ENCODE data around the gene VTI1A.

Gene VTI1A

GRCh38 chr10:112429654-112430230 is 17.3 kb upstream of the VTI1A start:
- Histone ChIP-seq H3K79me2 (ENCODE audit: insufficient read depth, low read depth) (no peaks in the 10 kb centered on the region), H4K20me1 (ENCODE audit: insufficient read depth) (no peaks in the 10 kb centered on the region), H3K27ac (no peak overlapping the region), H3K27me3 (ENCODE audit: insufficient read depth, low read depth) (no peaks in the 10 kb centered on the region), H3K4me3 (IDR thresholded peaks at IDR 0.05; ENCODE audit: insufficient read depth, low read depth, low read length) (no peak overlapping the region), H3K4me2 (no peak overlapping the region), H2AFZ (ENCODE audit: low read depth) (no peak overlapping the region), H3K9ac (no peak overlapping the region), H3K36me3 (ENCODE audit: insufficient read depth) (no peaks in the 10 kb centered on the region), H3K4me1 (ENCODE audit: low read depth, poor library complexity, severe bottlenecking) (no peaks in the 10 kb centered on the region)
- no peak for TF ChIP-seq CTCF (conservative IDR thresholded peaks at IDR 0.05; ENCODE audit: low read depth, low read length)

GRCh38 chr10:112433136-112433535 is 13.9 kb upstream of the VTI1A start:
- H3K4me3 ChIP-seq (IDR thresholded peaks at IDR 0.05; ENCODE audit: insufficient read depth, low read depth, low read length) = no peak overlapping the region
- no peaks in the 10 kb centered on the region for H3K79me2 ChIP-seq (ENCODE audit: insufficient read depth, low read depth)
- H2AFZ ChIP-seq (ENCODE audit: low read depth) = no peak overlapping the region
- no peak overlapping the region for H3K4me2 ChIP-seq
- no peak overlapping the region for H3K9ac ChIP-seq
- H3K36me3 ChIP-seq (ENCODE audit: insufficient read depth) = no peaks in the 10 kb centered on the region; the same call in 1 of the 2 replicates
- no peaks in the 10 kb centered on the region for H3K4me1 ChIP-seq (ENCODE audit: low read depth, poor library complexity, severe bottlenecking)
- no peak overlapping the region for H3K27ac ChIP-seq
- no peaks in the 10 kb centered on the region for H3K27me3 ChIP-seq (ENCODE audit: insufficient read depth, low read depth)
- TF ChIP-seq CTCF (conservative IDR thresholded peaks at IDR 0.05; ENCODE audit: low read depth, low read length) = no peak
- H4K20me1 ChIP-seq (ENCODE audit: insufficient read depth) = no peaks in the 10 kb centered on the region

GRCh38 chr10:112434988-112435619 is 11.9 kb upstream of the VTI1A start:
- H2AFZ ChIP-seq (ENCODE audit: low read depth) = no peak overlapping the region
- H3K4me3 ChIP-seq (IDR thresholded peaks at IDR 0.05; ENCODE audit: insufficient read depth, low read depth, low read length) = no peak overlapping the region
- H3K9ac ChIP-seq = no peak overlapping the region
- H3K4me1 ChIP-seq (ENCODE audit: low read depth, poor library complexity, severe bottlenecking) = no peaks in the 10 kb centered on the region
- H3K4me2 ChIP-seq = no peak overlapping the region
- no peaks in the 10 kb centered on the region for H3K79me2 ChIP-seq (ENCODE audit: insufficient read depth, low read depth)
- no peaks in the 10 kb centered on the region; the same call in 1 of the 2 replicates for H3K36me3 ChIP-seq (ENCODE audit: insufficient read depth)
- no peak overlapping the region for H3K27ac ChIP-seq
- TF ChIP-seq CTCF (conservative IDR thresholded peaks at IDR 0.05; ENCODE audit: low read depth, low read length) = peak; percentile 60; the same call in 1 of the 2 replicates
- no peaks in the 10 kb centered on the region for H4K20me1 ChIP-seq (ENCODE audit: insufficient read depth)
- no peaks in the 10 kb centered on the region for H3K27me3 ChIP-seq (ENCODE audit: insufficient read depth, low read depth)

GRCh38 chr10:112438356-112438755 is 8.7 kb upstream of the VTI1A start:
- H3K36me3 ChIP-seq (ENCODE audit: insufficient read depth) = no peaks in the 10 kb centered on the region; the same call in 1 of the 2 replicates
- TF ChIP-seq CTCF (conservative IDR thresholded peaks at IDR 0.05; ENCODE audit: low read depth, low read length) = no peak

More at GRCh38 chr10:112438356-112438755, 8.7 kb upstream of the VTI1A start:
- H3K4me3 ChIP-seq (IDR thresholded peaks at IDR 0.05; ENCODE audit: insufficient read depth, low read depth, low read length) = no peak overlapping the region
- H3K27ac ChIP-seq = no peak overlapping the region
- H3K4me1 ChIP-seq (ENCODE audit: low read depth, poor library complexity, severe bottlenecking) = no peaks in the 10 kb centered on the region
- no peaks in the 10 kb centered on the region for H3K27me3 ChIP-seq (ENCODE audit: insufficient read depth, low read depth)
- H3K4me2 ChIP-seq = no peak overlapping the region
- H3K79me2 ChIP-seq (ENCODE audit: insufficient read depth, low read depth) = no peaks in the 10 kb centered on the region
- H4K20me1 ChIP-seq (ENCODE audit: insufficient read depth) = no peaks in the 10 kb centered on the region
- no peak overlapping the region for H3K9ac ChIP-seq
- no peak overlapping the region for H2AFZ ChIP-seq (ENCODE audit: low read depth)
